ENCODE data around the gene WDHD1. TPM values are rescaled to one million over a fixed set of nuclear protein-coding genes. Genes with fewer than 3 reads are reported as not detected.

WDHD1 gene
- total RNA-seq, 4 donors from 2014 or later: 1.3 to 3.4 (median 2.3) TPM

- 86% methylated on average over 5 of the region's 5 CpGs for WGBS
- no peak overlapping the region for H3K27ac ChIP-seq
- H3K27me3 ChIP-seq: no peaks in the 10 kb centered on the region
- H3K9me3 ChIP-seq: no peaks in the 10 kb centered on the region
- peaks cover 33% of the 10 kb centered on the region for H3K36me3 ChIP-seq
- TF ChIP-seq, protein P1, sequence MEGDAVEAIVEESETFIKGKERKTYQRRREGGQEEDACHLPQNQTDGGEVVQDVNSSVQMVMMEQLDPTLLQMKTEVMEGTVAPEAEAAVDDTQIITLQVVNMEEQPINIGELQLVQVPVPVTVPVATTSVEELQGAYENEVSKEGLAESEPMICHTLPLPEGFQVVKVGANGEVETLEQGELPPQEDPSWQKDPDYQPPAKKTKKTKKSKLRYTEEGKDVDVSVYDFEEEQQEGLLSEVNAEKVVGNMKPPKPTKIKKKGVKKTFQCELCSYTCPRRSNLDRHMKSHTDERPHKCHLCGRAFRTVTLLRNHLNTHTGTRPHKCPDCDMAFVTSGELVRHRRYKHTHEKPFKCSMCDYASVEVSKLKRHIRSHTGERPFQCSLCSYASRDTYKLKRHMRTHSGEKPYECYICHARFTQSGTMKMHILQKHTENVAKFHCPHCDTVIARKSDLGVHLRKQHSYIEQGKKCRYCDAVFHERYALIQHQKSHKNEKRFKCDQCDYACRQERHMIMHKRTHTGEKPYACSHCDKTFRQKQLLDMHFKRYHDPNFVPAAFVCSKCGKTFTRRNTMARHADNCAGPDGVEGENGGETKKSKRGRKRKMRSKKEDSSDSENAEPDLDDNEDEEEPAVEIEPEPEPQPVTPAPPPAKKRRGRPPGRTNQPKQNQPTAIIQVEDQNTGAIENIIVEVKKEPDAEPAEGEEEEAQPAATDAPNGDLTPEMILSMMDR (IDR thresholded peaks at IDR 0.05): no peak
- TF ChIP-seq POLR2A (IDR thresholded peaks at IDR 0.05): no peak
- no peak for TF ChIP-seq POLR2AphosphoS5 (IDR thresholded peaks at IDR 0.05)
- TF ChIP-seq EP300 (IDR thresholded peaks at IDR 0.05): no peak
- H3K4me3 ChIP-seq: no peak overlapping the region
- no peak for DNase-seq (ENCODE audit: low spot score in 2 of 2)
- peaks cover 31% of the 10 kb centered on the region for H3K4me1 ChIP-seq
These were observed 32.4 kb upstream of the WDHD1 start for GRCh38 chr14:55059333-55059732.

DNA sequence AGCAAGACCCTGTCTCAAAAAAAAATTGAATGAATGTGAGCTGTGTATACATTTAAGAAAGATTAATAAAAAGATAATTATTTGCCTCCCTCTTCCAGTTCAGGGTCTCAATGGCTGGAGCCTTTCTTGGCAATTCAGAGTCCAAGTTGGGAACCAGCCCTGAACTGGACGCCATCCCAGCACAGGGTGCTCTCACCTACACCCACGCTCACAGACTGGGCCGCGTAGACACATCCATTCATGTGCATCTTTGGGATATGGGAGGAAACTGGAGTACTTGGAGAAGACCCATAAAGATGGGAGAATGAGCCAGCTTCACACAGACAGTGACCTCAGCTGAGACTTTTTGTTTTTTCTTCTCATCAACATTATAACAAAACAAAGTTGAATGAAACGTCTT is 31.0 kb upstream of the WDHD1 start:
- TF ChIP-seq, protein P1 (IDR thresholded peaks at IDR 0.05): no peak
- TF ChIP-seq POLR2A (IDR thresholded peaks at IDR 0.05) (no peak), POLR2AphosphoS5 (IDR thresholded peaks at IDR 0.05) (no peak), EP300 (IDR thresholded peaks at IDR 0.05) (no peak)
- 83% methylated on average over 5 of the region's 5 CpGs for WGBS
- DNase-seq (ENCODE audit: low spot score in 2 of 2): no peak
- no peaks in the 10 kb centered on the region for H3K9me3 ChIP-seq
- peaks cover 20% of the 10 kb centered on the region for H3K36me3 ChIP-seq
- H3K4me3 ChIP-seq: no peak overlapping the region
- H3K27ac ChIP-seq: no peak overlapping the region
- H3K27me3 ChIP-seq: no peaks in the 10 kb centered on the region
- peaks cover 42% of the 10 kb centered on the region for H3K4me1 ChIP-seq

- 94% methylated on average over 13 of the region's 13 CpGs for WGBS
- Histone ChIP-seq H3K9me3 (no peaks in the 10 kb centered on the region), H3K27me3 (no peaks in the 10 kb centered on the region), H3K36me3 (peaks cover 9% of the 10 kb centered on the region), H3K4me3 (no peak overlapping the region), H3K4me1 (peaks cover 39% of the 10 kb centered on the region), H3K27ac (no peak overlapping the region)
- no peak for DNase-seq (ENCODE audit: low spot score in 2 of 2)
- no peak for TF ChIP-seq EP300 (IDR thresholded peaks at IDR 0.05)
- TF ChIP-seq, protein P1 (IDR thresholded peaks at IDR 0.05): no peak
- no peak for TF ChIP-seq POLR2A (IDR thresholded peaks at IDR 0.05)
- no peak for TF ChIP-seq POLR2AphosphoS5 (IDR thresholded peaks at IDR 0.05)
These were observed 27.2 kb upstream of the WDHD1 start for GRCh38 chr14:55054098-55054497.

- H3K4me1 ChIP-seq: peaks cover 39% of the 10 kb centered on the region
- no peak for TF ChIP-seq EP300 (IDR thresholded peaks at IDR 0.05)
- no peak for TF ChIP-seq POLR2AphosphoS5 (IDR thresholded peaks at IDR 0.05)
- no peak for TF ChIP-seq POLR2A (IDR thresholded peaks at IDR 0.05)
- TF ChIP-seq, protein P1 (IDR thresholded peaks at IDR 0.05): no peak
- H3K36me3 ChIP-seq: peaks cover 7% of the 10 kb centered on the region
- WGBS: 82% methylated on average over 7 of the region's 7 CpGs
- no peak overlapping the region for H3K4me3 ChIP-seq
- no peaks in the 10 kb centered on the region for H3K9me3 ChIP-seq
- no peaks in the 10 kb centered on the region for H3K27me3 ChIP-seq
- DNase-seq (ENCODE audit: low spot score in 2 of 2): no peak
- no peak overlapping the region for H3K27ac ChIP-seq
These were observed 26.6 kb upstream of the WDHD1 start for GRCh38 chr14:55053500-55053899.

- 53% methylated on average over 6 of the region's 6 CpGs for WGBS
- H3K4me1 ChIP-seq: peaks cover 39% of the 10 kb centered on the region
- H3K27ac ChIP-seq: peak overlapping the region; percentile 100
- DNase-seq (ENCODE audit: low spot score in 2 of 2): no peak
- H3K27me3 ChIP-seq: no peaks in the 10 kb centered on the region
- H3K4me3 ChIP-seq: peak overlapping the region; percentile 98
- H3K36me3 ChIP-seq: peaks cover 2% of the 10 kb centered on the region
- TF ChIP-seq, protein P1 (IDR thresholded peaks at IDR 0.05): no peak
- TF ChIP-seq EP300 (IDR thresholded peaks at IDR 0.05) (no peak), POLR2A (IDR thresholded peaks at IDR 0.05) (no peak), POLR2AphosphoS5 (IDR thresholded peaks at IDR 0.05) (no peak)
- no peaks in the 10 kb centered on the region for H3K9me3 ChIP-seq
These were observed 26.1 kb upstream of the WDHD1 start for GRCh38 chr14:55053018-55053417.
